Ammon's horn (tissue), 1 donor: ENCODE results near the gene ULBP2.
A peak's percentile ranks its signal among the peaks of the same experiment; 100 is the strongest.
"Not testable (repeated sequence)": the region's sequence is repeated elsewhere in the genome, so short reads cannot be mapped to it uniquely, and the experiment has no call there.

Experiments used
- DNase-seq: peaks from one replicate; pipeline ENCODE4 v3.0.0-alpha.2; 2016; ENCODE audit warnings: low spot score

The ULBP2 gene

DNA sequence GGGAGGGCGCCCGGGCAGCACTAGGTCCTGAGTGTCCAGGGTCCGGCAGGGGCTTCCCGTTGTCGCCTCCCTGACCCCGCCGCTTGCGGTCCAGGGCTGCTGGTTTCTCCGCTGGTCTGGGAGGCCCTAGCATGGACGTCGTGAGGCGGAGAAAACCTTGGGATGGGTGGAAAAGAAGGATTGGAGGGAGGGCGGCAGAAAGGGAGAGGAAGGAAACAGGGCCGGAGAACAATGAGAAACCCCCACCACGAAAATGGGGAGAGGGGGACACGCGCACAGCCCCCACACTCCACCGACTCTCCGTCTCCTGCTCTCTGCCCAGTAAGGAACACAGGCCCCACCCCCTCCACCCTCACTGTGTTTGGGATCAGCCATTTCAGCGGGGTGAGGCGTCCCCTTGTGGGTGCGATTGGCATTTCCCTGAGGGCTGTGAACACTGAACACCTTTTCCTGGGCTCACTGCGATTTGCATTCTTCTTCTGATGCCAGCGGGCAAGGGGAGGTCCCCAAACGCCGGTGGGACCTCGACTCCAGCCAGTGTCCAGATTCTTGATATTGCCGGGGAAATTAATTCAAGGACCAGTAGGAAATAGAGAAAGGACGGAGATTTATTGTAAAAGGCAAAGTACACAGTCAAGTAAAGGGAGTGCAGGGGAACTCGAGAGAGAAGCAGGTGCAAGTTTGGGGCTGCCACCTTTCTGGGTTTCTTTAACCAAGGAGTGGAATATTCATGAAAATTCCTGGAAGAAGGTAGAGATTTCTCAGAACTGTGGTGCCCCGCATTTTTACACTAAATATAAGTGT, 15.6 kb upstream of the ULBP2 start:
- DNase-seq = peak; percentile 87

- DNase-seq = not testable (repeated sequence)
Observed at GRCh38 chr6:149927025-149927424, 14.8 kb upstream of the ULBP2 start.

- DNase-seq = no peak
Observed at GRCh38 chr6:149929422-149929821, 12.4 kb upstream of the ULBP2 start.

DNA sequence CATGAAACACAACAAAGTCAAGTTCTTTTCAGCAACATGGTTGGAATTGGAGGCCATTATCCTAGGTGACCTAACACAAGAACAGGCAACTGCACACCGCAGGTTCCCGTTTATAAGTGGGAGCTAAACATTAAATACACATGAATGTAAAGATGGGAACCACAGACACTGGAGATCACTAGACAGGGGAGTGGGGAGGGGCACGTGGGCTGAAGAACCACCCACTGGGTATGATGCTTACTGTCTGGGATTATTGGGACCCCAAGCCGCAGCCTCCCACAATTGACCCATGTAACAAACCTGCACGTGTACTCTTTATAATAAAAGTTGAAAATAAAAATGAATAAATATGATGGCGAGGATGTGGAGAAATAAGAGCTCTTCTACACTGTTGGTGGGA, 10.3 kb upstream of the ULBP2 start:
- DNase-seq = no peak

DNA sequence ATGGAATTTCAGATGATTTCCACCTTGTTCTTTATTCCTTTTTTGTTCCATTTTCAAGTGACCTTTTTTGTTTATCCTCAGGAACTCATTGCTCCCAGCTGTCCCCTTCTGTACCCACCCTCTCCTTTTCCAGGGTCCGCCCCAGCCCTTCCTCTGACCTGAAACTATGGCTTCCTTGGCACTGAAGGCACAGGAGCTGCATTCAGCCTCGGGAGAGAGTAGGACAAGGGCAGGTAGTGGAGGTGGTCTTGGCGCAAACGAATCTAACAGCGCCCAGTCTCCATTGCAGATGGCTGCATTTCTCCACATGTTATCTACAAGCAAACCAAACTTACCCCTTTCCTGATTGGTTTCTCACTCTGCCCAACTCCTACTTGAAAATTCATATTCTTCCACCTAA, 8.8 kb upstream of the ULBP2 start:
- no peak for DNase-seq

GRCh38 chr6:149933461-149933860, 8.4 kb upstream of the ULBP2 start:
- no peak for DNase-seq

DNA sequence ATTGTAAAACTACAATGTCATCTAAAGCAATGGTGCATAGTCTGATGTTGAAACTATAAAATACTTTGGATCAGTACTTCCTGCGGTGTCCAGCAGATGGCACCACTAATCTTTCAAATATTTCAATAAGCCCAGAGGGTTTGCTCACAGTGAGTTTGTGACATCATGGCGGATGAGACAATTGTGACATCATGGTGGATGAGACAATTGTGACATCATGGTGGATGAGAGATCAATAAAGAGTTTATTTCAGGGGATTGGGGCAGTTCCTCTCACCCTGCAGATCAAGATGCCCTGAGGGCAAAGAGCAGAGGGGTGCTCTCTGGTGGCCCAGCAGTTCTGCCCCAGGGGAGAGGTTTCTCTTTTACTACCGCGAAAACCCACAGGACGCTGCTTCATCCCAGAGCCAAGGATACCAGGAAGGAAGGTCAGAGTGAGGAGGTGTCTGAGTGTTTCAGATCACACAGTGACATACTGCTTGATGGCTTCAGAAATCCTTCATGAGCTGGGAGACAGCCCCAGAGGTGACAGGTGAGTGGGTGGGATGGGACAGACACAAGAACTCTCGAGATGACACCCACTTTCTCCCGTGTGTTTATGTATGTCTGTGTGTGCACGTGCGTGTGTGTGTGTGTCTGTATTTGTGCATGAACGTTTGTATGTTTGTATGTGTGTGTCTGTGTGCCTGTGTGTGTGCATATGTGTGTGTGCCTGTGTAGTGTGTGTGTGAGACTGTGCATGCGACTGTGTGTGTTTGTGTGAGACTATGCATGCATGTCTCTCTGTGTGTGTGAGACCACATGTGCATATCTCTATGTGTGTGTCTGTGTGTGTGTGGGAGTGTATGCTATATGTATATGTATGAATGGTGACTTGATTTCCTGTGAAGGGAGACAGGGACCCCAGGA, 7.3 kb upstream of the ULBP2 start:
- peak; percentile 70 for DNase-seq

DNA sequence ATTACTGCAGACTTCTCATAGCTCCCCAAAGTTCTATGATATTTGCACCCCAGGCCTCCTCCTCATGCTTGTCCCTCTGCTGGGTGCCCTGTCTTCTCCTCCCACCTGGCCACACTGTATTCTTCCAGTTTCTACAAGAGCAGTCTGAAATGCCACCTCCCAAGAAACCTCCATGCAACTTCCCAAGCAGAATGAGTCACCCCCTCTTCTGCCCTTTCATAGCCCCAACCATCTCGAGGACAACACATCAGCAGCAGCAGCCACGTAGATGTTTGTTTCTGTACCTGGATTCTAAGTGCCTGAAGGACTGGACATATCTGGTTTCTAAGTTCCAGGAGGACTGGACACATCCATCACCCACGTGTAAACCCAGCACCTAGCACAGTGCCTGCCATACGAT, 6.6 kb upstream of the ULBP2 start:
- no peak for DNase-seq

- no peak for DNase-seq
Observed at GRCh38 chr6:149935668-149936067, 6.1 kb upstream of the ULBP2 start.

DNA sequence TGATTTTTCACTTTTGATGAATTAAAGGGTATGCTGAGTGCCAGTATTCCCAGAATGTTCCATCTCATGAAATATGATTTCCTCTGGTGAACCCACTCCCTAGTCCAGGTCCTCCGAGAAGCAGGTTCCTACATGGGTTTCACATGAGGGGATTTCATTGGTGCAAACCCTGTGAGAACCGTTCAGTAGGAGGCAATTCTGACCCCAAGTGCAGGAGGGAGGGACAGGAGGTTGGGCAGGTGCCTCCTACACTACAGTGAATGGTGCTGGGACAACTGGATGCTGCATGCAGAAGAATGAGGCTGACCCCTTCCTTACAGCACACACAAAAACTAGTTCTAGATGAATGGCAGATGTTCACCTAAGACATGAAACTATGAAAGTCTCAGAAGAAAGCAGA, 5.1 kb upstream of the ULBP2 start:
- no peak for DNase-seq

GRCh38 chr6:149938013-149938570, 3.7 kb upstream of the ULBP2 start:
- not testable (repeated sequence) for DNase-seq

GRCh38 chr6:149938571-149939355, 3.1 kb upstream of the ULBP2 start:
- no peak for DNase-seq

GRCh38 chr6:149939356-149939648, 2.5 kb upstream of the ULBP2 start:
- DNase-seq = no peak

DNA sequence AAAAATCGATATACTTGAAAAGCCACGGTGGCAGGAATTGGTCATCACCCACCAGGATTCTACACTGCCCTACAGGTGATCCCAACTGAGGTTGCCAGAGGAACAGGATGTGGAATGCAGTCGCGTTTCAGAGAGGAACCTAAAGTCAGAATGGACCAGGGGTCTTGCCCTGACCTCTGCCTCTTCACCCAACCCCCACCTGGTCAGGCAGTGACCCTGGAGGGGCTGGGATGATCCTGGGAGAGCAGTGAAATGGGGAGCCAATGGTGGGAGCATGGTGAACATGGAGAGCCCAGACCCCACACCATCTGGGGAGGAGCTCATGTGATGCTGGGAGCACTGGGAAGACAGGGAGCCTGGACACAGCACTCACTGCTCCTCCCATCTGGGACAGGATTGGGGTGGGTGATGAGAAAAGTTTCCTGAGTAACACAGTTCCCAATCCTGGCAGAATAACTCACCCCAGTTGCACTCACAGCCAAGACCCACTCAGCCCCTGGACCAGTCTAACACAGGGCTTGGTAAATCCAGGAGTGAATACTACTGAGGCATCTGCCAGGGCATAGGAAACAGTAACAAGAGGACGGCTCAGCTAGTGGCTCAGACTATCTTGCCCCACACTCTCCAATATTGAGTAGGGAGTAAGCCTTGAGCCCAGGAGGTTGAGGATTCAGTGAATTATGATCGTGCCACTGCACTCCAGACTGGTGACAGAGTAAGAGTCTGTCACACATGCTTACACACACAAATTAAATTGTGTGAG, 1.7 kb upstream of the ULBP2 start:
- no peak for DNase-seq

- DNase-seq = no peak
Observed at GRCh38 chr6:149940672-149940982, 1.2 kb upstream of the ULBP2 start.

DNA sequence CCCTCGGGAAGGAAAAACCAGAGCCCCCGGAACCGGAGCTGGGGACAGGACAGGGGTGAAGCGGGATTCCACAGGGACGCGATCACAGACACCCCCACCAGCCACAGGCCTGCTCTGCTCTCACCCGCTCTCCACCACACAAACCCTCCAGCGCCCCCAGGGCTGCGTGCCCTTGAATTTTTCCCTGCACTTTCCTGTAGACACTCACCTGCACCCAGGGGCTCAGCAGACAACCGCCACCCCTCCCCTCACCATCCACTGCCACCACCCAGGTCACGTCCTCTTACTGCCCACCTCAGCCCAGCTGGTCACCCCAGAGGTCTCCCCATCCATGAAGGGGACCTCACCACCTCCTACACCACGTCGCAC, 631 bp downstream of the ULBP2 start:
- no peak for DNase-seq

DNA sequence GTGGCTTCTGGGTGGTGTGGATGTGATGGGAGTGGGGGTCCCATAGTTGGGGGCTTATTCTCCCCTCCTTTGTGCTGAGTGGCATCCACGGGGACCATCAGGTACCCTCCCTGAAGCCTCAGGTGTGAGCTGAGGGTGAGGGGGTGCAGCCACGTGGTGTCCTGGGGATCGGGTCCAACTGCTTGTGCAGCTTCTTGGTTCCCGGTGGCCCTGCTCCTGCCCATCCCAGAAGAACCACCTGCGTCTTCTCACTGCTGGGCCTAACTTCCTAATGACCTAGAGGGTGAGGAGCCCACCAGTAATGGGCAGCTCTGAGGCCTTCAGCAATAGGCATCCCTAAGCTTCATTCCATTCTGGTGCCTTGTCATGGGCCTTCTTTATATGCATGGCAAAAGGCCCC, 1.5 kb downstream of the ULBP2 start:
- not testable (repeated sequence) for DNase-seq

DNA sequence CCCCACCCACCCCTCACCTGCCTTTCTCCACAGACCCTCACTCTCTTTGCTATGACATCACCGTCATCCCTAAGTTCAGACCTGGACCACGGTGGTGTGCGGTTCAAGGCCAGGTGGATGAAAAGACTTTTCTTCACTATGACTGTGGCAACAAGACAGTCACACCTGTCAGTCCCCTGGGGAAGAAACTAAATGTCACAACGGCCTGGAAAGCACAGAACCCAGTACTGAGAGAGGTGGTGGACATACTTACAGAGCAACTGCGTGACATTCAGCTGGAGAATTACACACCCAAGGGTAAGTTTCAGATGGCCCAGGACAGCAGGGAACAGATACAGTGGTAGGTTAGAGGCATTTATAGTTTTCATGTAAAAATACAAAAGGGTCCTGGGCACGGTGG, 3.5 kb downstream of the ULBP2 start:
- DNase-seq = not testable (repeated sequence)

DNA sequence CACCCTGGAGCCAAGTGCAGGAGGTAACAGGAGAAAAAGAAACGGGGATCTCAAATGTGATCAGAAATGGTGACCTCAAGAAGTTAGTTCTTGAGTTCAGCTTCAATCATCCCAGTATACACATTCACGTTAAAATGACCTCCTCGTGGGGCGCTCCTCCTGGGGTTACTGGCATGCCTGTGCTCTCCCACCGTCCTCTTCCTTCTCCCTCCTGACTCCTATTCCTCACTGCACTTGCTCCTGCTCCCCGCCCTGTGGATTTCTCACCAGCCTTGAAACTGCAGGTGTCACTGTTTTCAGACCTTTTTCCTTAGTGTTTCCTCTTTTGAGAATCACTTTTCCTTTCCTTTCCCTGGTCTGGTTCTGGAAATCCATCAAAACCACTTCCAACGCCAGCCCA, 4.8 kb downstream of the ULBP2 start:
- not testable (repeated sequence) for DNase-seq

- DNase-seq = not testable (repeated sequence)
Observed at GRCh38 chr6:149947533-149947932, 5.7 kb downstream of the ULBP2 start.

DNA sequence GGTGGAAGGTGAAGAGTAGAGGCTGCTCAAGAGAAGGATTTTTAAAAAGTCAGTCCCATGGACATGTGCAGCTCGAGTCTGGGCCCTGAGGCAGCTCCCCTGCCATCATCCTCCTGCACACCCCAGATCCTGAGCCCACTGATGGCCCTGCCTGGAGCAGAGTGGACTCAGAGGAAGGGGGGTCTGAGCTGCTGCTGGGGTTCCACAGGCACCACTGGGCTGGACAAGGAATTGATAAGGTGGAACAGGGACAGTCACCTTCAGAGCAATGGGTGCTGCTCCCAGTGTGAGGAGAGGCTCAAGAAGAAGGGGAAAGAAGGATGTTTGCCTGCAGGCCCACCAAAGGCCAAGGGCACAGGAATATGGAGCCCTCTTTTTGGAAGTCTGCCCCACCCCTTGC, 6.2 kb downstream of the ULBP2 start:
- no peak for DNase-seq

GRCh38 chr6:149948616-149949015, 6.8 kb downstream of the ULBP2 start:
- no peak for DNase-seq
